RWPE2 (cell line): ENCODE data around the gene DUSP2.

Source experiments
- ATAC-seq: fragments of 200-7000 bp; cut with Tn5 transposase; 3 replicates; pipeline ENCODE4 v1.9.1; 2021; ENCODE audit warnings: low read depth
- DNase-seq: peaks from one replicate; pipeline ENCODE4 v3.0.0-alpha.2; 2020; ENCODE audit warnings: low spot score
- H3K27ac ChIP-seq: fragments of 450-650 bp; 2 replicates; pipeline ENCODE4 v1.5.1; 2017; ENCODE audit warnings: mild to moderate bottlenecking; ENCODE audit not compliant: poor library complexity, severe bottlenecking
- H3K27me3 ChIP-seq: fragments of 250-450 bp; sonication (Bioruptor Pico); 2 replicates; pipeline ENCODE4 v1.5.1; 2021; ENCODE audit warnings: mild to moderate bottlenecking, moderate library complexity; ENCODE audit not compliant: insufficient read depth, poor library complexity, severe bottlenecking
- H3K36me3 ChIP-seq: fragments of 250-450 bp; sonication (Bioruptor Pico); 2 replicates; pipeline ENCODE4 v1.5.1; 2020; ENCODE audit warnings: low read depth, mild to moderate bottlenecking, moderate library complexity
- H3K4me1 ChIP-seq: fragments of 250-450 bp; sonication (Bioruptor Pico); 2 replicates; pipeline ENCODE4 v1.5.1; 2021; ENCODE audit warnings: mild to moderate bottlenecking, moderate library complexity; ENCODE audit not compliant: insufficient read depth, poor library complexity, severe bottlenecking
- H3K4me3 ChIP-seq: fragments of 250-450 bp; sonication (Bioruptor Pico); 2 replicates; pipeline ENCODE4 v1.5.1; 2021; ENCODE audit warnings: mild to moderate bottlenecking, moderate library complexity; ENCODE audit not compliant: severe bottlenecking
- H3K9me3 ChIP-seq: fragments of 250-450 bp; sonication (Bioruptor Pico); 2 replicates; pipeline ENCODE4 v1.5.1; 2021; ENCODE audit warnings: mild to moderate bottlenecking, moderate library complexity; ENCODE audit not compliant: severe bottlenecking
- TF ChIP-seq, protein P1 (sequence below): fragments of 450-650 bp; IDR thresholded peaks from one replicate; pipeline ENCODE4 v1.5.1; 2017; ENCODE audit warnings: mild to moderate bottlenecking, moderate library complexity; ENCODE audit not compliant: poor library complexity, severe bottlenecking

The DUSP2 gene

DNA sequence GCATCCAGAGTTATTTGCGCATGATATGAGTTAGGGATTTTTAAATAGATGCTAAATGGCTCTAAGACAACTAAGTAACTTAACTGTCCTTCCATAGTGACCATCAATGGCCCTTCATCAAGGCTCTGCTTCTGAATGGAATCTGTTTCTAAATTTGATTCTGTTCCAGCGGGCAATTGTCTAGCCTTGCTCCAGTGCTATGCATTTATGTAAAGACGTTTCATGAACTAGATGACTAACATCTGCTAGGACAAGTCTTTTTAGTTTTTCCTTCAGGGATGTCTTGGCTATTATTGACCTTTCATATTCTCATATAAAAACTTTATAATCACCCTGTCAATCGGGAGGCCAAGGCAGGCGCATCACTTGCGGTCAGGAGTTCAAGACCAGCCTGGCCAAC is 16.8 kb downstream of the DUSP2 start:
- TF ChIP-seq, protein P1, sequence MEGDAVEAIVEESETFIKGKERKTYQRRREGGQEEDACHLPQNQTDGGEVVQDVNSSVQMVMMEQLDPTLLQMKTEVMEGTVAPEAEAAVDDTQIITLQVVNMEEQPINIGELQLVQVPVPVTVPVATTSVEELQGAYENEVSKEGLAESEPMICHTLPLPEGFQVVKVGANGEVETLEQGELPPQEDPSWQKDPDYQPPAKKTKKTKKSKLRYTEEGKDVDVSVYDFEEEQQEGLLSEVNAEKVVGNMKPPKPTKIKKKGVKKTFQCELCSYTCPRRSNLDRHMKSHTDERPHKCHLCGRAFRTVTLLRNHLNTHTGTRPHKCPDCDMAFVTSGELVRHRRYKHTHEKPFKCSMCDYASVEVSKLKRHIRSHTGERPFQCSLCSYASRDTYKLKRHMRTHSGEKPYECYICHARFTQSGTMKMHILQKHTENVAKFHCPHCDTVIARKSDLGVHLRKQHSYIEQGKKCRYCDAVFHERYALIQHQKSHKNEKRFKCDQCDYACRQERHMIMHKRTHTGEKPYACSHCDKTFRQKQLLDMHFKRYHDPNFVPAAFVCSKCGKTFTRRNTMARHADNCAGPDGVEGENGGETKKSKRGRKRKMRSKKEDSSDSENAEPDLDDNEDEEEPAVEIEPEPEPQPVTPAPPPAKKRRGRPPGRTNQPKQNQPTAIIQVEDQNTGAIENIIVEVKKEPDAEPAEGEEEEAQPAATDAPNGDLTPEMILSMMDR: no peak
- no peaks in the 10 kb centered on the region for H3K27me3 ChIP-seq
- H3K4me3 ChIP-seq: no peak overlapping the region
- H3K9me3 ChIP-seq: no peaks in the 10 kb centered on the region
- ATAC-seq (no peak), DNase-seq (no peak)
- no peaks in the 10 kb centered on the region for H3K4me1 ChIP-seq
- no peaks in the 10 kb centered on the region for H3K36me3 ChIP-seq
- no peak overlapping the region for H3K27ac ChIP-seq

DNA sequence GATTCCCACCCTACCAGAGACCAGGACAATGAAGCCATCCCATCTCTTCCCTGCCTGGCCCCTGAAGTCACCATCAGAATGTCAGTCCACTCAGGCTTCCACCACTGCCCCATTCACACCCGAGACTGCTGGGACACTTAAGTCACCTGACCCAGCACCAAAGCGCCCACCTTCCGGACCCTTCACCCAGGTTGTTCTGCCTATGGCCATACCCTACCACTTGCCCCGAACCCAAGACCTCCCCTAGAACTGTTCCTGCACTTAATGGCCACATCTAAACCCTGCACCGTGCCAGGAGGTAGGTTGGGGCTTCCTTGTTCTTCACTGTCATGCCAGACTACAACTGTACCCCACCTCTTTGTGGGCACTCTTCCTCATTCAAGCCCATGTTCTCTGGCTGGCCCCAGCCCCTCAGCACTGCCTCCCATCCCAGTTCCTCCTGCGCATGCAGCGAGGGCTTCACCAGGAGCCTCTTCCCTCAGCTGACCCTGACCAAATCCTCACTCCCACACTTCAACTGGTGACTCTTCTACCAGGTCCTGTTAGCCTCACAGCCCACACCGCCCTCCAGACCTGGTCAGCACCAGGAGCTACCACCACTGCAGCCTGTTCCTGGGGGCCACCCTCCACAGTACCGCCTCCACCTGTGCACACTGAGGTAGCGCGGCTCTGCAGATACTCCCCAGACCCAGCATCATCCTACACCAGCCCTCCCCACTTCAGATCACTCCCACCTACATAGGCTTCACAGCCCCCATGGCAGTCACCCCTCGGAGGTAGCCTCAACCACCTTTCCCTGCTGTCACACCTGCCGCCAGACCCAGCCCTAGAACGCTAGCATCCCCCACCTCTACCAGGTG is 20.6 kb downstream of the DUSP2 start:
- Histone ChIP-seq H3K4me3 (no peak overlapping the region), H3K4me1 (no peaks in the 10 kb centered on the region), H3K36me3 (no peaks in the 10 kb centered on the region), H3K27ac (no peak overlapping the region), H3K9me3 (no peaks in the 10 kb centered on the region), H3K27me3 (no peaks in the 10 kb centered on the region)
- no peak for DNase-seq
- ATAC-seq: no peak
- TF ChIP-seq, protein P1: no peak

DNA sequence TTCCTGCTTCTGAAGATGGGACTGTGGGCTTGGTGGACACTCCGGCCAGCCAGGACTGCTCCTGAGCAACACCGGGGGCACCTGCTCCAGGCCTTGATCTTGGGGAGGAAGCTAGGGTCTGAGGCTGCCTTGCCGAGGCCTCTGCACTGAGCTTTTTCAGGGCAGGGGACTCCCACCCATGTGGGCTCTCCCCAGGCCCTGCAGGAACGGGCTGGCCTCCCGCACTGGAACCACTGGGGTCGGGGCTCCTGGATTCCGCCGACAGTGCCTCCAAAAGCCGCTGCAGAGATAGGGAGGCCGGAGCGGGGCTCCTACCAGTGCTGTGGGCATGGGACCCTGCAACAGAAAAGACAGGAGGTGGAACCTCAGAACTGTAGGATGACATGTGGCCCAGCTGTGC is 21.3 kb downstream of the DUSP2 start:
- H3K27me3 ChIP-seq: no peaks in the 10 kb centered on the region
- no peak overlapping the region for H3K4me3 ChIP-seq
- H3K36me3 ChIP-seq: no peaks in the 10 kb centered on the region
- DNase-seq: no peak
- TF ChIP-seq, protein P1: no peak
- H3K27ac ChIP-seq: no peak overlapping the region
- ATAC-seq: no peak
- no peaks in the 10 kb centered on the region for H3K9me3 ChIP-seq
- H3K4me1 ChIP-seq: no peaks in the 10 kb centered on the region

DNA sequence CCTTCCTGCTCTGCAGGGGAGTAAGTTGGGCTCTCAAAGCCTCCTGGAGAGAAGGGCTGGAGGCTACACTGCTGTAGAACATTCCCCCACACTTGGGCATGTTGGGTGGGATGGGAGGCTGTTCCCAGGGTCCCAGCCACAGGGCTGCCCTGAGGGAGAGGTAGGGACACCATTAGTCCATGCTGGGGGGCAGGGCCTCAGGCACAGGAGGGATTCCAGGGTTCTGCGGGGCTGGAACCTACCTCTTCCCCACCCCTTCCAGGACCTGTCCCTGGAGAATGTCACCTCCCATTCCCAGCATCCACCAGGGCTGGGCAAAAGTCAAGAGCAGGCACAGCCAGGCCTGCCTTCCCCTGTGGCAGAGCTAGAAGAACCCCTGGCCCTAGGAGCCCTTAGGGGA is 21.9 kb downstream of the DUSP2 start:
- TF ChIP-seq, protein P1: no peak
- Histone ChIP-seq H3K4me3 (no peak overlapping the region), H3K4me1 (no peaks in the 10 kb centered on the region), H3K36me3 (no peaks in the 10 kb centered on the region), H3K9me3 (no peaks in the 10 kb centered on the region), H3K27me3 (no peaks in the 10 kb centered on the region), H3K27ac (no peak overlapping the region)
- no peak for ATAC-seq
- no peak for DNase-seq

DNA sequence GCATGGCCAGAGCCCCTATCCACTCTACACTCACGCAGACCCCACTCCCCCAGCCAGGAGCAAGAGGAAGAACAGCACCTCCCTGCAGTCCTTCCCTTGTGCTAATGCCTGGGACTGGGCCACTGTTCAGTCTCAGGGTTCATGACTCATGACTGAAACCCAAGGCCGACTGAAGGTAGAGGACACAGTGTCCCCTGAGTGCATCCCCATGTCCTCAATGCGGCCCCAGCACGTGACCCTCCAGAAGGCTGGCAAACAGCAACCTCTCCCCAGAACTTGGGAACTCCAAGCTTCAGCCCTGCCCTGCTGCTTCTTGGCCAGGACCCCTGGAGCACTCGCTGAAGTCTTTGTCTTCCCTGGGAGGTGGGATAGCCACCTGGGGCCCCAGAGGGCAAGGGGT is 22.8 kb downstream of the DUSP2 start:
- ATAC-seq (no peak), DNase-seq (no peak)
- H3K4me3 ChIP-seq: no peak overlapping the region
- no peak overlapping the region for H3K27ac ChIP-seq
- H3K9me3 ChIP-seq: no peaks in the 10 kb centered on the region
- TF ChIP-seq, protein P1: no peak
- H3K4me1 ChIP-seq: no peaks in the 10 kb centered on the region
- H3K36me3 ChIP-seq: no peaks in the 10 kb centered on the region
- H3K27me3 ChIP-seq: no peaks in the 10 kb centered on the region
